Thoracic aorta (tissue), 2 donors: ENCODE data around the gene MS4A15. TPM values are rescaled to one million over a fixed set of nuclear protein-coding genes. Genes with fewer than 3 reads are reported as not detected.

Experiments
- ATAC-seq: fragments of 150-250 bp; one replicate; pipeline ENCODE4 v1.8.0; 2017; ENCODE audit warnings: low read depth; ENCODE audit not compliant: insufficient number of reproducible peaks, low FRiP score
- DNase-seq: peaks from one replicate; pipeline ENCODE4 v3.0.0-alpha.2; 2020; ENCODE audit warnings: low spot score
- H3K27ac ChIP-seq, 2 donors: fragments of 200-600 bp; sonication (generic); 1 replicate in 1 of 2; 2 replicates in 1 of 2; pipeline ENCODE4 v1.5.1; 2016; ENCODE audit warnings: mild to moderate bottlenecking in 2 of 2, moderate library complexity in 2 of 2
- H3K27me3 ChIP-seq: fragments of 200-600 bp; sonication (generic); replicated peaks from 2 replicates; pipeline ENCODE4 v1.6.0; 2016; ENCODE audit warnings: mild to moderate bottlenecking; ENCODE audit not compliant: insufficient read depth
- H3K36me3 ChIP-seq: fragments of 200-600 bp; sonication (generic); one replicate; pipeline ENCODE4 v1.5.1; 2016
- H3K4me1 ChIP-seq, 2 donors: fragments of 200-600 bp; sonication (generic); 1 replicate in 1 of 2; 2 replicates in 1 of 2; pipeline versions ENCODE4 v1.5.1 to v1.6.0; 2016; ENCODE audit warnings: low read depth in 2 of 2, mild to moderate bottlenecking in 1 of 2; ENCODE audit not compliant: control insufficient read depth in 1 of 2
- H3K4me3 ChIP-seq: fragments of 200-600 bp; sonication (generic); 2 replicates; pipeline ENCODE4 v1.5.1; 2016; ENCODE audit warnings: mild to moderate bottlenecking
- H3K9me3 ChIP-seq: fragments of 200-600 bp; sonication (generic); 2 replicates; pipeline ENCODE4 v1.5.1; 2016
- CTCF ChIP-seq: fragments of 200-600 bp; sonication (generic); IDR thresholded peaks from one replicate; pipeline ENCODE4 v1.5.1; 2019; ENCODE audit warnings: antibody characterized with exemption
- total RNA-seq, 2 donors: library from RNA; depleted of rRNA; stranded (reverse); fragments of >200 nt; gene quantifications; one replicate each; pipeline versions ENCODE4 v1.1.0 to v1.2.3, GENCODE V29; 2016

The MS4A15 gene
- total RNA-seq, 2 donors from 2014 or later, result not detected

- Histone ChIP-seq H3K9me3 (no peaks in the 10 kb centered on the region), H3K27me3 (no peaks in the 10 kb centered on the region), H3K4me1 (peaks cover 0 to 7% of the 10 kb centered on the region in 2 donors), H3K27ac (no peak overlapping the region), H3K4me3 (no peak overlapping the region), H3K36me3 (no peaks in the 10 kb centered on the region)
- ATAC-seq, result no peak
- no peak for TF ChIP-seq CTCF
- DNase-seq, result no peak
These were observed 14.5 kb downstream of the MS4A15 start for GRCh38 chr11:60771146-60771545.

GRCh38 chr11:60771879-60772525 is 15.3 kb downstream of the MS4A15 start:
- H3K27me3 ChIP-seq, result no peaks in the 10 kb centered on the region
- no peak for DNase-seq
- no peaks in the 10 kb centered on the region for H3K9me3 ChIP-seq
- no peaks in the 10 kb centered on the region for H3K36me3 ChIP-seq
- ATAC-seq, result no peak
- no peak overlapping the region for H3K27ac ChIP-seq
- H3K4me3 ChIP-seq, result no peak overlapping the region
- peaks cover 0 to 7% of the 10 kb centered on the region in 2 donors for H3K4me1 ChIP-seq
- no peak for TF ChIP-seq CTCF

- H3K27me3 ChIP-seq, result no peaks in the 10 kb centered on the region
- H3K4me3 ChIP-seq, result no peak overlapping the region
- no peak for ATAC-seq
- no peak for DNase-seq
- H3K27ac ChIP-seq, result no peak overlapping the region
- no peak for TF ChIP-seq CTCF
- H3K36me3 ChIP-seq, result no peaks in the 10 kb centered on the region
- no peaks in the 10 kb centered on the region for H3K9me3 ChIP-seq
- H3K4me1 ChIP-seq, result peaks cover 0 to 7% of the 10 kb centered on the region in 2 donors
These were observed 16.0 kb downstream of the MS4A15 start for GRCh38 chr11:60772666-60773065.

GRCh38 chr11:60774726-60775125 is 18.1 kb downstream of the MS4A15 start:
- no peak overlapping the region for H3K27ac ChIP-seq
- no peaks in the 10 kb centered on the region for H3K9me3 ChIP-seq
- H3K36me3 ChIP-seq, result no peaks in the 10 kb centered on the region
- no peak for DNase-seq
- TF ChIP-seq CTCF, result no peak
- H3K4me1 ChIP-seq, result peaks cover 0 to 7% of the 10 kb centered on the region in 2 donors
- no peaks in the 10 kb centered on the region for H3K27me3 ChIP-seq
- no peak overlapping the region for H3K4me3 ChIP-seq
- ATAC-seq, result no peak

GRCh38 chr11:60775420-60775961 is 18.8 kb downstream of the MS4A15 start:
- TF ChIP-seq CTCF, result peak; percentile 87
- H3K36me3 ChIP-seq, result no peaks in the 10 kb centered on the region
- ATAC-seq (peak; percentile 84), DNase-seq (peak; percentile 59)
- no peaks in the 10 kb centered on the region for H3K27me3 ChIP-seq
- H3K9me3 ChIP-seq, result no peaks in the 10 kb centered on the region
- H3K27ac ChIP-seq, result no peak overlapping the region
- H3K4me3 ChIP-seq, result peak overlapping the region; percentile 13
- H3K4me1 ChIP-seq, result peaks cover 0 to 7% of the 10 kb centered on the region in 2 donors
